H1 (cell line): Measurements from ENCODE around the gene ZNF532. TPM values are rescaled to one million over a fixed set of nuclear protein-coding genes. Genes with fewer than 3 reads are reported as not detected.

Experiments
- CTCF ChIA-PET: fragments of 300-600 bp; sonication (Branson Sonifier 250); formaldehyde crosslinking; loops from one replicate; lab custom pipeline; 2021; ENCODE audit not compliant: partially characterized antibody; lab: Charles Lee
- POLR2A ChIA-PET: fragments of 300-600 bp; sonication (Branson Sonifier 250); formaldehyde crosslinking; loops from one replicate; lab custom pipeline; 2021; ENCODE audit warnings: inconsistent platforms; ENCODE audit not compliant: partially characterized antibody; lab: Charles Lee
- DNase-seq, 2 experiments: peaks; one replicate each; pipeline versions ENCODE4 v3.0.0 to v3.0.0-alpha.2; 2010 to 2022; ENCODE audit warnings: low spot score in 2 of 2, low read depth in 1 of 2, mixed read lengths in 1 of 2
- FAIRE-seq: peaks from 2 replicates; lab custom pipeline; 2011; peaks lifted over from hg19 to GRCh38; lab: Jason Lieb, UNC
- H2AFZ ChIP-seq: 2 replicates; pipeline ENCODE4 v1.8.1; 2012; ENCODE audit warnings: low read length, inconsistent platforms
- H2AK5ac ChIP-seq: 2 replicates; pipeline ENCODE4 v1.6.1; 2013; ENCODE audit warnings: low read depth, low read length
- H2BK120ac ChIP-seq: replicated peaks from 2 replicates; pipeline ENCODE3; 2013; ENCODE audit warnings: low read depth, low read length, inconsistent platforms
- H2BK12ac ChIP-seq: 2 replicates; pipeline ENCODE4 v1.6.1; 2013; ENCODE audit warnings: low read depth, low read length
- H2BK15ac ChIP-seq: 2 replicates; pipeline ENCODE4 v1.6.1; 2013; ENCODE audit warnings: low read length
- H2BK20ac ChIP-seq: 2 replicates; pipeline ENCODE4 v1.6.1; 2013; ENCODE audit warnings: low read length
- H2BK5ac ChIP-seq: 2 replicates; pipeline ENCODE4 v1.6.1; 2013; ENCODE audit warnings: low read depth, low read length
- H3K14ac ChIP-seq: 2 replicates; pipeline ENCODE4 v1.6.1; 2013; ENCODE audit warnings: inconsistent platforms; ENCODE audit not compliant: insufficient read length
- H3K18ac ChIP-seq: 2 replicates; pipeline ENCODE4 v1.6.1; 2013; ENCODE audit warnings: low read length; ENCODE audit errors: extremely low read depth
- H3K23ac ChIP-seq: 2 replicates; pipeline ENCODE4 v1.6.1; 2013; ENCODE audit warnings: inconsistent platforms; ENCODE audit not compliant: insufficient read length
- H3K23me2 ChIP-seq: 2 replicates; pipeline ENCODE4 v1.6.1; 2013; ENCODE audit warnings: low read depth, low read length
- H3K27ac ChIP-seq: 2 replicates; pipeline ENCODE4 v1.6.1; 2011; ENCODE audit warnings: low read depth, low read length, inconsistent platforms
- H3K27me3 ChIP-seq, 4 experiments: replicated peaks in 1 of 4; 1 replicate in 1 of 4; 2 replicates in 3 of 4; pipeline versions ENCODE4 v1.6.1 to v1.8.1; 2011 to 2013; ENCODE audit warnings: low read length in 3 of 4, mild to moderate bottlenecking in 3 of 4, inconsistent platforms in 2 of 4, mixed read lengths in 2 of 4, moderate library complexity in 1 of 4; ENCODE audit not compliant: control insufficient read depth in 3 of 4, insufficient read depth in 3 of 4; ENCODE audit errors: extremely low read depth in 1 of 4
- H3K36me3 ChIP-seq, 4 experiments: 2 replicates each; pipeline versions ENCODE4 v1.6.1 to v1.8.1; 2011 to 2013; ENCODE audit warnings: mild to moderate bottlenecking in 4 of 4, low read length in 3 of 4, moderate library complexity in 2 of 4, control low read depth in 1 of 4, inconsistent platforms in 1 of 4; ENCODE audit not compliant: insufficient read depth in 4 of 4, control insufficient read depth in 2 of 4
- H3K4ac ChIP-seq: replicated peaks from 2 replicates; pipeline ENCODE3; 2013; ENCODE audit warnings: low read length, low read depth, mixed read lengths, inconsistent platforms; ENCODE audit not compliant: insufficient read length
- H3K4me1 ChIP-seq, 4 experiments: replicated peaks in 1 of 4; 1 replicate in 1 of 4; 2 replicates in 3 of 4; pipeline versions ENCODE4 v1.6.1 to v1.8.1; 2011 to 2013; ENCODE audit warnings: low read length in 3 of 4, inconsistent platforms in 2 of 4, mixed read lengths in 1 of 4; ENCODE audit not compliant: insufficient read depth in 4 of 4, control insufficient read depth in 3 of 4
- H3K4me2 ChIP-seq, 2 experiments: 2 replicates each; pipeline versions ENCODE4 v1.6.1 to v1.8.1; 2011 to 2013; ENCODE audit warnings: low read depth in 2 of 2, low read length in 2 of 2, control low read depth in 1 of 2, inconsistent platforms in 1 of 2, mild to moderate bottlenecking in 1 of 2; ENCODE audit not compliant: insufficient read depth in 1 of 2
- H3K4me3 ChIP-seq, 4 experiments: fragments of 200-600, 300-600 bp in 1 of 4; sonication (generic), shearing (Covaris generic), sonication (Bioruptor Twin) in 1 of 4; 2 replicates each; pipeline versions ENCODE4 v1.5.1 to v1.8.1; 2011 to 2016; ENCODE audit warnings: low read length in 4 of 4, low read depth in 3 of 4, control low read depth in 2 of 4, inconsistent platforms in 2 of 4, mild to moderate bottlenecking in 2 of 4, mixed read lengths in 1 of 4, moderate library complexity in 1 of 4; ENCODE audit not compliant: insufficient read depth in 2 of 4; ENCODE audit errors: extremely low read depth in 1 of 4
- H3K56ac ChIP-seq: replicated peaks from 2 replicates; pipeline ENCODE3; 2013; ENCODE audit warnings: low read depth, mild to moderate bottlenecking, mixed read lengths, low read length, inconsistent platforms; ENCODE audit not compliant: insufficient read length
- H3K79me1 ChIP-seq: 2 replicates; pipeline ENCODE4 v1.6.1; 2013; ENCODE audit warnings: low read depth, low read length, control low read depth
- H3K79me2 ChIP-seq, 2 experiments: 2 replicates each; pipeline versions ENCODE4 v1.6.1 to v1.8.1; 2012 to 2013; ENCODE audit warnings: low read length in 2 of 2, mild to moderate bottlenecking in 2 of 2, inconsistent platforms in 1 of 2; ENCODE audit not compliant: insufficient read depth in 2 of 2, control insufficient read depth in 1 of 2
- H3K9ac ChIP-seq, 4 experiments: replicated peaks in 1 of 4; 1 replicate in 1 of 4; 2 replicates in 3 of 4; pipeline versions ENCODE4 v1.6.1 to v1.8.1; 2011 to 2013; ENCODE audit warnings: low read depth in 3 of 4, low read length in 3 of 4, control low read depth in 2 of 4, mild to moderate bottlenecking in 2 of 4, moderate library complexity in 2 of 4, inconsistent platforms in 1 of 4; ENCODE audit errors: extremely low read depth in 1 of 4
- H3K9me3 ChIP-seq, 2 experiments: 2 replicates each; pipeline versions ENCODE4 v1.6.1 to v1.8.1; 2012 to 2013; ENCODE audit warnings: mild to moderate bottlenecking in 2 of 2, moderate library complexity in 2 of 2, control low read depth in 1 of 2, inconsistent platforms in 1 of 2, low read depth in 1 of 2, low read length in 1 of 2, mixed read lengths in 1 of 2; ENCODE audit not compliant: insufficient read depth in 2 of 2
- H4K20me1 ChIP-seq, 2 experiments: replicated peaks in 1 of 2; 2 replicates each; pipeline versions ENCODE3 to v1.8.1; 2011 to 2013; ENCODE audit warnings: inconsistent platforms in 2 of 2, low read length in 2 of 2, mild to moderate bottlenecking in 1 of 2; ENCODE audit not compliant: insufficient read depth in 2 of 2, control insufficient read depth in 1 of 2
- H4K5ac ChIP-seq: 2 replicates; pipeline ENCODE4 v1.6.1; 2013; ENCODE audit warnings: low read length, low read depth, mixed read lengths, inconsistent platforms; ENCODE audit not compliant: insufficient read length
- H4K8ac ChIP-seq: 2 replicates; pipeline ENCODE4 v1.8.0; 2013; ENCODE audit warnings: mild to moderate bottlenecking, moderate library complexity, low read length, inconsistent platforms; ENCODE audit not compliant: insufficient read depth; ENCODE audit errors: extremely low read depth
- H4K91ac ChIP-seq: replicated peaks from 2 replicates; pipeline ENCODE3; 2013; ENCODE audit warnings: low read length, mixed read lengths, inconsistent platforms; ENCODE audit not compliant: insufficient read length
- CBX5 ChIP-seq: fragments of 300-800, 300-1000 bp; sonication (generic); IDR thresholded peaks from 2 replicates; pipeline ENCODE4 v1.7.1; 2016; ENCODE audit warnings: antibody characterized with exemption, low read length, low read depth
- CTBP2 ChIP-seq: IDR thresholded peaks from 2 replicates; pipeline ENCODE4 v1.7.0; 2011; ENCODE audit warnings: borderline replicate concordance, mild to moderate bottlenecking, moderate library complexity, mixed read lengths, low read length; ENCODE audit not compliant: insufficient read depth, insufficient read length
- KDM4A ChIP-seq: IDR thresholded peaks from one replicate; pipeline ENCODE4 v1.7.1; 2012; ENCODE audit warnings: low read depth, mild to moderate bottlenecking, moderate library complexity, low read length, inconsistent platforms; ENCODE audit not compliant: severe bottlenecking
- PHF8 ChIP-seq: fragments of 200-600 bp; sonication (generic); conservative IDR thresholded peaks from 2 replicates; pipeline ENCODE4 v1.7.1; 2012; ENCODE audit warnings: low read depth, mild to moderate bottlenecking, inconsistent platforms, low read length, moderate library complexity
- RXRA ChIP-seq: IDR thresholded peaks from 2 replicates; pipeline ENCODE4 v1.6.1; 2011; ENCODE audit warnings: low read depth, mild to moderate bottlenecking, low read length, moderate library complexity; ENCODE audit not compliant: insufficient read depth
- SIX5 ChIP-seq: IDR thresholded peaks from 2 replicates; pipeline ENCODE4 v1.6.1; 2011; ENCODE audit warnings: mild to moderate bottlenecking, low read depth, low read length
- TAF1 ChIP-seq: IDR thresholded peaks from 2 replicates; pipeline ENCODE4 v1.6.1; 2011; ENCODE audit warnings: mild to moderate bottlenecking, low read depth, low read length
- TAF7 ChIP-seq: optimal IDR thresholded peaks from 2 replicates; pipeline ENCODE3; 2011; ENCODE audit warnings: low read depth, mild to moderate bottlenecking, inconsistent platforms, low read length, moderate library complexity, borderline replicate concordance
- YY1 ChIP-seq: IDR thresholded peaks from 2 replicates; pipeline ENCODE4 v1.6.1; 2011; ENCODE audit warnings: low read depth, mild to moderate bottlenecking, low read length
- WGBS, 2 experiments: shearing (Covaris generic) in 1 of 2; methylation state at CpG; one replicate each; pipeline versions ENCODE4 v1.1.6 to v1.1.7; 2013 to 2015; ENCODE audit warnings: low lambda C conversion rate in 2 of 2, mixed read lengths in 2 of 2, inconsistent platforms in 1 of 2, low coverage in 1 of 2, missing lambda C conversion rate in 1 of 2; ENCODE audit not compliant: insufficient replicate concordance in 2 of 2, insufficient coverage in 1 of 2, insufficient read length in 1 of 2; ENCODE audit errors: extremely low coverage in 1 of 2, missing lambda C conversion rate in 1 of 2; 5-methylcytosine and 5-hydroxymethylcytosine counted together
- polyA plus RNA-seq, 7 experiments: library from polyadenylated mRNA; depleted of rRNA in 3 of 7; stranded (reverse) in 5 of 7; unstranded in 2 of 7; fragments of >200 nt in 5 of 7; fragments of 200-250 nt in 2 of 7; gene quantifications; 1 replicate in 5 of 7; 2 replicates in 1 of 7; 4 replicates in 1 of 7; pipeline versions ENCODE4 v1.2.1 to v1.2.3, GENCODE V29; 2011 to 2013; ENCODE audit warnings: missing spikeins in 2 of 7, mixed read lengths in 2 of 7
- total RNA-seq: library from RNA; stranded (reverse); fragmentation: NEBNext Ultra II Directional; extraction: Animal tissue kit (Norgen Biotek cat#: 25700); gene quantifications from 2 replicates; pipeline ENCODE4 v1.2.1, GENCODE V29; 2021
- TF ChIP-seq, protein P1 (sequence below): IDR thresholded peaks from 2 replicates; pipeline ENCODE4 v1.6.1; 2011; ENCODE audit warnings: low read depth, mild to moderate bottlenecking, low read length; ENCODE audit not compliant: insufficient read depth

ZNF532 gene
- total and polyA plus RNA-seq, 2 of the 8 experiments (the other 6 are each of a cell fraction or from before 2014, with no cell fraction given), result 143 to 240 TPM

DNA sequence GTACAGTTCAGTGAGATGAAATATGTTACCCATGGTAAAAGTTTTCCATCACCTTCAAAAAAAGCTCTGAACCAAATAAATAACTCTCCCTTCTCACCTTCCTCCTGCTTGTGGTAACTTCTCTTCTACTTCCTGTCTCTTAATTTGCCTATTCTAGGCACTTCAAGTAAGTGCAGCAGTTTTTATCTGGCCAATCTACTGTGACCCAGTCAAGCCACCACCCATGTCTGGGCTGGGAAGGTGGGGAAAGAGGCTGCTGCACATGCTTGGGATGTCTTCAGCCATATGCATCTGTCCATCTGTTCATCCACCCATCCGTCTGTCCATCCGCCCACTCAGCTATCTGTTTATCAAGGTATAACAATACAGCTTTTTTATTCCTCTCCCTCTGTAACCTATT is 31.6 kb downstream of the ZNF532 start:
- CTCF ChIA-PET, result interaction anchor here (0.7 to 2.4 kb wide), 5 partner anchors 8 to 159 kb away, joined by 3 to 7 read pairs (median 4); no protein-coding TSS in a partner anchor
- Histone ChIP-seq H3K27ac (no peak overlapping the region), H3K79me2 (peaks cover 39 to 100% of the 10 kb centered on the region in 2 experiments)
- TF ChIP-seq TAF7 (no peak), CBX5 (no peak), RXRA (no peak), PHF8 (no peak), YY1 (no peak), KDM4A (no peak), TAF1 (no peak), CTBP2 (no peak), SIX5 (no peak)
- TF ChIP-seq, protein P1, sequence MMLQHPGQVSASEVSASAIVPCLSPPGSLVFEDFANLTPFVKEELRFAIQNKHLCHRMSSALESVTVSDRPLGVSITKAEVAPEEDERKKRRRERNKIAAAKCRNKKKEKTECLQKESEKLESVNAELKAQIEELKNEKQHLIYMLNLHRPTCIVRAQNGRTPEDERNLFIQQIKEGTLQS, result no peak

More for the DNA sequence above, 31.6 kb downstream of the ZNF532 start:
- Histone ChIP-seq H3K23me2 (no peaks in the 10 kb centered on the region; the same call in 1 of the 2 replicates), H3K79me1 (peaks cover 13% of the 10 kb centered on the region), H3K9me3 (no peaks in the 10 kb centered on the region), H3K4me3 (no peak overlapping the region), H2BK120ac (no peak overlapping the region), H3K27me3 (no peaks in the 10 kb centered on the region), H3K4ac (no peak overlapping the region), H3K56ac (no peak overlapping the region), H3K4me1 (peaks cover 0 to 24% (median 7%) of the 10 kb centered on the region in 4 experiments; a peak in 6 of 7 replicates), H3K14ac (no peak overlapping the region), H2AFZ (no peak overlapping the region), H2BK20ac (no peak overlapping the region), H3K4me2 (no peak overlapping the region), H4K8ac (no peak overlapping the region), H3K23ac (no peak overlapping the region), H2AK5ac (no peak overlapping the region), H4K5ac (no peak overlapping the region), H2BK15ac (no peak overlapping the region), H2BK12ac (no peak overlapping the region), H3K36me3 (peaks cover 4 to 72% (median 21%) of the 10 kb centered on the region in 4 experiments), H2BK5ac (no peak overlapping the region), H3K18ac (no peak overlapping the region), H4K91ac (no peak overlapping the region), H3K9ac (no peak overlapping the region; a peak in 1 of 7 replicates), H4K20me1 (peaks cover 23 to 24% of the 10 kb centered on the region in 2 experiments)
- FAIRE-seq (no peak), DNase-seq (no peak)
- POLR2A ChIA-PET, result interaction anchor here (1.1 to 9.9 kb wide), 15 partner anchors 8 to 108 kb away, joined by 3 to 75 read pairs (median 7); partner anchors contain the start of gene ZNF532
- 96% methylated on average over 2 of the region's 2 CpGs; no CpG with 5 or more reads in 1 of the 2 experiments for whole genome bisulfite sequencing, 2 experiments
